K562 (cell line): ENCODE data around the gene VWA1. TPM values are rescaled to one million over a fixed set of nuclear protein-coding genes. Genes with fewer than 3 reads are reported as not detected.

Experiments used
- ARID1B ChIP-seq: fragments of 450-650 bp; IDR thresholded peaks from 2 replicates; pipeline ENCODE4 v1.6.1; 2016; ENCODE audit warnings: antibody characterized with exemption, mild to moderate bottlenecking, inconsistent platforms
- ATF1 ChIP-seq, 2 experiments: fragments of 450-650 bp in 1 of 2; IDR thresholded peaks; 2 replicates each; pipeline ENCODE4 v1.6.1; 2016; ENCODE audit warnings: missing compliant biosample characterization in 1 of 2, missing genetic modification characterization in 1 of 2
- CREB1 ChIP-seq, 2 experiments: sonication (generic) in 1 of 2; formaldehyde crosslinking in 1 of 2; IDR thresholded peaks; 2 replicates each; pipeline versions ENCODE4 v1.6.1 to v1.8.0; 2012 to 2022; ENCODE audit warnings: inconsistent platforms in 1 of 2, mild to moderate bottlenecking in 1 of 2, missing genetic modification reagents in 1 of 2, moderate library complexity in 1 of 2
- CXXC5 ChIP-seq: fragments of 250-450 bp; sonication (Bioruptor Pico); IDR thresholded peaks from 2 replicates; pipeline ENCODE4 v1.8.0; 2022; ENCODE audit warnings: inconsistent platforms, mild to moderate bottlenecking, moderate library complexity
- FOXP1 ChIP-seq: sonication (generic); formaldehyde crosslinking; IDR thresholded peaks from 2 replicates; pipeline ENCODE4 v1.8.0; 2022; ENCODE audit warnings: mild to moderate bottlenecking, missing genetic modification reagents
- KDM2B ChIP-seq: fragments of 250-450 bp; sonication (Bioruptor Pico); IDR thresholded peaks from 2 replicates; pipeline ENCODE4 v1.8.0; 2021; ENCODE audit warnings: mild to moderate bottlenecking, moderate library complexity
- L3MBTL2 ChIP-seq: fragments of 450-650 bp; IDR thresholded peaks from 2 replicates; pipeline ENCODE4 v1.6.1; 2016; ENCODE audit warnings: mild to moderate bottlenecking, moderate library complexity
- MXI1 ChIP-seq: IDR thresholded peaks from 2 replicates; pipeline ENCODE4 v1.6.1; 2011; ENCODE audit warnings: low read depth, mild to moderate bottlenecking, improper control_type of control experiment, low read length
- POLR2A ChIP-seq: fragments of 450-650 bp; conservative IDR thresholded peaks from 2 replicates; pipeline ENCODE4 v1.6.1; 2016
- SAFB2 ChIP-seq: fragments of 200-400 bp; formaldehyde crosslinking; IDR thresholded peaks from 2 replicates; pipeline ENCODE4 v1.6.1; 2018; ENCODE audit warnings: borderline replicate concordance, low read length, low read depth, moderate library complexity; ENCODE audit not compliant: severe bottlenecking
- SMAD1 ChIP-seq: fragments of 150-350 bp; IDR thresholded peaks from 2 replicates; pipeline ENCODE4 v1.6.1; 2014; ENCODE audit warnings: low read length, low read depth; ENCODE audit not compliant: partially characterized antibody
- TCFL5 ChIP-seq: fragments of 250-450 bp; sonication (Bioruptor Pico); conservative IDR thresholded peaks from 2 replicates; pipeline ENCODE4 v1.6.1; 2021; ENCODE audit warnings: mild to moderate bottlenecking, moderate library complexity, matching md5 sums
- ZNF253 ChIP-seq: fragments of 250-450 bp; sonication (Bioruptor Pico); conservative IDR thresholded peaks from 2 replicates; pipeline ENCODE4 v1.6.1; 2021; ENCODE audit warnings: mild to moderate bottlenecking
- ZNF830 ChIP-seq: fragments of 250-450 bp; sonication (Bioruptor Pico); IDR thresholded peaks from 2 replicates; pipeline ENCODE4 v1.5.0; 2021; ENCODE audit warnings: mild to moderate bottlenecking
- polyA plus RNA-seq, 8 experiments: library from polyadenylated mRNA; depleted of rRNA in 4 of 8; stranded (reverse) in 5 of 8; unstranded in 3 of 8; fragments of >200 nt; fragmentation: Nextera tagmentation in 2 of 8; fragmentation: Illumina TruSeq in 1 of 8; extraction: Ambion mirVana in 2 of 8; extraction: Trizol in 1 of 8; gene quantifications; 2 replicates each; pipeline versions ENCODE4 v1.2.1 to v1.2.3, GENCODE V29; 2011 to 2014; ENCODE audit warnings: inconsistent platforms in 1 of 8, missing spikeins in 1 of 8
- total RNA-seq, 7 experiments: library from RNA; depleted of rRNA in 6 of 7; stranded (reverse); fragments of >200 nt in 6 of 7; fragmentation: Illumina TruSeq in 2 of 7; extraction: Trizol in 2 of 7; gene quantifications; 2 replicates each; pipeline versions ENCODE4 v1.2.1 to v1.2.3, GENCODE V29; 2011 to 2021; ENCODE audit warnings: low replicate concordance in 1 of 7
- TF ChIP-seq, protein P1 (sequence below), 2 experiments: fragments of 450-650 bp; conservative IDR thresholded peaks; 2 replicates each; pipeline ENCODE4 v1.6.1; 2017; ENCODE audit warnings: mild to moderate bottlenecking in 2 of 2, moderate library complexity in 2 of 2
- TF ChIP-seq, protein P2 (sequence below), 2 experiments: fragments of 450-650 bp in 1 of 2; sonication (generic) in 1 of 2; formaldehyde crosslinking in 1 of 2; IDR thresholded peaks; 2 replicates each; pipeline versions ENCODE4 v1.7.1 to v1.9.0; 2016 to 2022; ENCODE audit warnings: inconsistent platforms in 1 of 2, mild to moderate bottlenecking in 1 of 2, missing genetic modification reagents in 1 of 2

Gene VWA1
- total and polyA plus RNA-seq, 9 of the 15 experiments (the other 6 are each of a cell fraction or from before 2014, with no cell fraction given): 0.01 to 6.4 (median 0.85) TPM

DNA sequence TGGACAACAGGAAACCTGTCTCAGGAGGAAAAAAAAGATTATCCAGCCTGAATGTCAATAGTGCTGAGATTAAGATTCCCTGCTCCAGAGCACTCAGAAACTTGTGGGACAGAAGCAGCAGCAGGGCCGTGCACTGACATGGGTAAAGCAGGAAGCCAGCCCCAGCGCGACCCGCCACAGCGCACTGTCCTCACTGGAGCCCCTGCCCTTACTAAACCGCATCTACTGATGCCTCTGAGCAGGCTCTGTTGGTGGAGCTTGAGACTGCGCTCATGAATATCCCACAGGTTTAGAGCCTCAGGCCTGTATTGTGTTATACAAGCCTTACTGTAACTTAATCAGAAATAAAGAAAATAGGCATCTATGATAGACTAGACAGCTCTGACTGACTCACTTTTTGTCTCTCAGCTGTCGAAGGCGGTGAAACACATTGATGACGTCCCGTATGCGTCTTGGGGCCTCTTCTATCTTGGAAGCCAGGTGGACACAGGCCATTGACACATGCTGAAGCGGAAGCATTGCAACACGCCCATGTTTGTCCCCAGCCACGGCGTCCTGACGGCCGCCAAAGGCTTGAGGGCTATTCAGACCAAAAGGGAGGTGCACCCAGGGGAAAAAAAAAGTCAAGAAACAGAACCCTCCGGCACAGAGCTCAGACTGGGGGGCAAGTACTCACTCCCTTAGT, 37.5 kb upstream of the VWA1 start (continued):
- TF ChIP-seq, protein P1, sequence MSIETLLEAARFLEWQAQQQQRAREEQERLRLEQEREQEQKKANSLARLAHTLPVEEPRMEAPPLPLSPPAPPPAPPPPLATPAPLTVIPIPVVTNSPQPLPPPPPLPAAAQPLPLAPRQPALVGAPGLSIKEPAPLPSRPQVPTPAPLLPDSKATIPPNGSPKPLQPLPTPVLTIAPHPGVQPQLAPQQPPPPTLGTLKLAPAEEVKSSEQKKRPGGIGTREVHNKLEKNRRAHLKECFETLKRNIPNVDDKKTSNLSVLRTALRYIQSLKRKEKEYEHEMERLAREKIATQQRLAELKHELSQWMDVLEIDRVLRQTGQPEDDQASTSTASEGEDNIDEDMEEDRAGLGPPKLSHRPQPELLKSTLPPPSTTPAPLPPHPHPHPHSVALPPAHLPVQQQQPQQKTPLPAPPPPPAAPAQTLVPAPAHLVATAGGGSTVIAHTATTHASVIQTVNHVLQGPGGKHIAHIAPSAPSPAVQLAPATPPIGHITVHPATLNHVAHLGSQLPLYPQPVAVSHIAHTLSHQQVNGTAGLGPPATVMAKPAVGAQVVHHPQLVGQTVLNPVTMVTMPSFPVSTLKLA (conservative IDR thresholded peaks at IDR 0.05): peak; percentile 67 to 87; a peak in 3 of 4 replicates
- TF ChIP-seq KDM2B (CRISPR knock-in tag): no peak
- no peak for TF ChIP-seq ZNF830
- TF ChIP-seq TCFL5 (CRISPR knock-in tag): no peak
- TF ChIP-seq MXI1: peak; percentile 60; the same call in 1 of the 2 replicates
- TF ChIP-seq, protein P2, sequence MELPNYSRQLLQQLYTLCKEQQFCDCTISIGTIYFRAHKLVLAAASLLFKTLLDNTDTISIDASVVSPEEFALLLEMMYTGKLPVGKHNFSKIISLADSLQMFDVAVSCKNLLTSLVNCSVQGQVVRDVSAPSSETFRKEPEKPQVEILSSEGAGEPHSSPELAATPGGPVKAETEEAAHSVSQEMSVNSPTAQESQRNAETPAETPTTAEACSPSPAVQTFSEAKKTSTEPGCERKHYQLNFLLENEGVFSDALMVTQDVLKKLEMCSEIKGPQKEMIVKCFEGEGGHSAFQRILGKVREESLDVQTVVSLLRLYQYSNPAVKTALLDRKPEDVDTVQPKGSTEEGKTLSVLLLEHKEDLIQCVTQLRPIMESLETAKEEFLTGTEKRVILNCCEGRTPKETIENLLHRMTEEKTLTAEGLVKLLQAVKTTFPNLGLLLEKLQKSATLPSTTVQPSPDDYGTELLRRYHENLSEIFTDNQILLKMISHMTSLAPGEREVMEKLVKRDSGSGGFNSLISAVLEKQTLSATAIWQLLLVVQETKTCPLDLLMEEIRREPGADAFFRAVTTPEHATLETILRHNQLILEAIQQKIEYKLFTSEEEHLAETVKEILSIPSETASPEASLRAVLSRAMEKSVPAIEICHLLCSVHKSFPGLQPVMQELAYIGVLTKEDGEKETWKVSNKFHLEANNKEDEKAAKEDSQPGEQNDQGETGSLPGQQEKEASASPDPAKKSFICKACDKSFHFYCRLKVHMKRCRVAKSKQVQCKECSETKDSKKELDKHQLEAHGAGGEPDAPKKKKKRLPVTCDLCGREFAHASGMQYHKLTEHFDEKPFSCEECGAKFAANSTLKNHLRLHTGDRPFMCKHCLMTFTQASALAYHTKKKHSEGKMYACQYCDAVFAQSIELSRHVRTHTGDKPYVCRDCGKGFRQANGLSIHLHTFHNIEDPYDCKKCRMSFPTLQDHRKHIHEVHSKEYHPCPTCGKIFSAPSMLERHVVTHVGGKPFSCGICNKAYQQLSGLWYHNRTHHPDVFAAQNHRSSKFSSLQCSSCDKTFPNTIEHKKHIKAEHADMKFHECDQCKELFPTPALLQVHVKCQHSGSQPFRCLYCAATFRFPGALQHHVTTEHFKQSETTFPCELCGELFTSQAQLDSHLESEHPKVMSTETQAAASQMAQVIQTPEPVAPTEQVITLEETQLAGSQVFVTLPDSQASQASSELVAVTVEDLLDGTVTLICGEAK (IDR thresholded peaks at IDR 0.05): peak; percentile 33; the same call in 1 of the 2 replicates
- TF ChIP-seq, protein P2 (CRISPR knock-in tag; IDR thresholded peaks at IDR 0.05): no peak
- TF ChIP-seq ZNF253 (CRISPR knock-in tag): no peak
- no peak for TF ChIP-seq SAFB2
- TF ChIP-seq CREB1 (IDR thresholded peaks at IDR 0.05): peak; percentile 85
- 0 out of 2 replicates have a peak, but pooled peaks have one; percentile 40 for TF ChIP-seq CREB1 (CRISPR knock-in tag; IDR thresholded peaks at IDR 0.05)
- TF ChIP-seq CXXC5 (CRISPR knock-in tag): peak; percentile 68
- TF ChIP-seq FOXP1 (CRISPR knock-in tag): peak; percentile 59
- TF ChIP-seq ARID1B: peak; percentile 27; the same call in 1 of the 2 replicates
- TF ChIP-seq L3MBTL2: peak; percentile 30; the same call in 1 of the 2 replicates
- no peak for TF ChIP-seq ATF1 (CRISPR knock-in tag; IDR thresholded peaks at IDR 0.05)
- peak; percentile 80 for TF ChIP-seq ATF1 (tag; IDR thresholded peaks at IDR 0.05)
- peak; percentile 64 for TF ChIP-seq POLR2A
- TF ChIP-seq SMAD1: no peak
